Dermis blood vessel endothelial cell (primary cell): Measurements from ENCODE around the gene LAMB1. TPM values are rescaled to one million over a fixed set of nuclear protein-coding genes. Genes with fewer than 3 reads are reported as not detected.

Experiments used
- DNase-seq: peaks from one replicate; pipeline ENCODE4 v3.0.0; 2010
- total RNA-seq: library from RNA; depleted of rRNA; stranded (reverse); fragments of >200 nt; gene quantifications from 2 replicates; pipeline ENCODE4 v1.2.3, GENCODE V29; 2014

Gene LAMB1
- total RNA-seq, 1 donor from 2014 or later = 485 TPM

DNA sequence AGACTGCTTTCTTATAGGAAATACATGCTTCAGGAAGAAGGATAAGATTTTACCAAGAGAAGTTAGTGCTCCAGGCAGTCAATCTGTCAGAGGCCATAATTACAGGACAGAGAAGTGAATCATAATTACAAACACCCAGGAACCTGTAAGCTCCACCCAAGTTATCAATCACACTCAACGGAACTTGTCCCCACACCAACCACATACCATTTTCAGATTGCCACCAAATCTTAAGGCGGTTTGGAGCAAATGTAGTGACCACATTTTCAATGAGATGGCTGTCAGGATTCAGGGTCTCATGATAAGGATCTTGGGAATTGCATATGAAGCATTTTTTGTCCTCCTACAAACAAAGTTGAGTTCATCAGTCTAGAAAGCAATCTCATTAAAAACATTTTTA, 4.8 kb downstream of the LAMB1 start:
- DNase-seq = no peak

DNA sequence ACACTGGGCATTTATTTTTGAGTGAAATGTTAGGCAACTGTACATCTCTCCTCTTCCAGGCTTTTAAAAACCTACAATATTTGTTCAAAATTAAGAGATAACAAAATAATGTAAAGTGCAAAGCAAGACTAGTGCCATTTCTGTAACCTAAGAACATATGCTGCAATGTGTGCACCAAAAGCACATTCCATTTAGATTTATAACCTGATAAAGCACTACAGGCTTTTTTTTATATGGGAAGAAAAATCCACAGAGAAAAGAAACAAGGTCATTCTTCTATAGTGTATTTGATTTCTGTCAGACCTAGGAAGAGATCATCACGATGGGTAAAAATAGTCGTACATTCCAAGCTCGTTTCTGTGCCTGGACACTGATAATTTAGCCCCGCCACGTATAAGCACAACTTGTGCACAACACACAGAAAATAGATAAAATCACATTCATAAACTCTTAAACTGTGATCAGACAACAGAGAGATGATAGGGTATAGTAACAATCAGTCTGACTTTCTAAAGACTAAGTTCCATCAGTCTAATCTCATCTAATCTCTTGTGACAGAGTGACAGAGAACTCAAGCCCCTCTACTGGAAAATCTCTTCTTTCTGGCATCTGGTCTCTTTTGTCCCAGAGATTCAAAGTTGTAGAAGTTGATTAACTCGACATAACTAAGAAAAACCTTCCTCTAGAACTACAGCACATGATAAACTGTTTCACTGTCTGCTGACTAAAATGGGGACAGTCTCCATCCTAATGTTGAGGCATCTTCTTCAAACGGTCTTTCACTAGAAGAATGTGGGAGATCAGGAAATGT, 6.7 kb downstream of the LAMB1 start:
- DNase-seq = no peak

DNA sequence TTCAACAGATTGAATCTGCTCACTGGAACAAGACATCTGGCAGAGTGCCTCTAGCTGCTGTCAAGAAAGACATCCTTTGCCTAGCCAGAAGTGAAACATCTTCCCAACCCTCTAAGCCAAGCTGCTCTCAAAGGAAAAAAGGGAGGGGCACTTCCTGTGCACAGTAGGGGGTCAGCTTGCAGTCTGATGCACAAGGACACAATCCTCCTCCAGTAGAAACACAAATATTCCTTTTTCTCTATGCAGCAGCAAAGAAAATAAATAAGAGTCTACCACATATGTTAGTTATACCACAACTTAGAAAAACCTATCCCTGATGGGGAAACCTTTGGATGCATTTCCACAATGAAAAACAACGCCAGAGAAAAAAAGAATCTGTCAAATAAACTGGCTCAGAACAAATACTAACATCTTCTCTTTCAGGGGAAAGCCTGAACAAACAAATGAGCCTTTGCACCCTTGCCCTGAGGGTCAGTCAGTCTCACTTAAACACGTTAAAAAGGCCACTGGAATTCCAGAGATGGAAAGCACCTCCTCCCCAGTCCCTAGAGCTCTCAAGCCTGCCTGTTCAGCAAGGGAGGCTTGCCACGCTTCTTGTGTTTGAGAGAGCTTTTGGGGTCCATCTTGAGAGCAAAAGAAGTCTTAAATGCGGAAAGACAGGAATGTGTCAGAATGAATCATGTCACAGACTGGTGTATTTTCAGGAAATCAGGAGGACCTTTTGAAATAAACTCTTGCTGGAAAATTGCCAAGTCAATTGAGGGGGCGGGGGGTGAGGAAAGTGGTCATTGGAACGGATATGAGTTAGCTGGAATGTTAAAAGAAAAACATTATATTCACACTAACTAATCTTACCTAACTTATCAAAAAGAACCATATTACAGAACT, 7.5 kb downstream of the LAMB1 start:
- DNase-seq = peak; percentile 94

DNA sequence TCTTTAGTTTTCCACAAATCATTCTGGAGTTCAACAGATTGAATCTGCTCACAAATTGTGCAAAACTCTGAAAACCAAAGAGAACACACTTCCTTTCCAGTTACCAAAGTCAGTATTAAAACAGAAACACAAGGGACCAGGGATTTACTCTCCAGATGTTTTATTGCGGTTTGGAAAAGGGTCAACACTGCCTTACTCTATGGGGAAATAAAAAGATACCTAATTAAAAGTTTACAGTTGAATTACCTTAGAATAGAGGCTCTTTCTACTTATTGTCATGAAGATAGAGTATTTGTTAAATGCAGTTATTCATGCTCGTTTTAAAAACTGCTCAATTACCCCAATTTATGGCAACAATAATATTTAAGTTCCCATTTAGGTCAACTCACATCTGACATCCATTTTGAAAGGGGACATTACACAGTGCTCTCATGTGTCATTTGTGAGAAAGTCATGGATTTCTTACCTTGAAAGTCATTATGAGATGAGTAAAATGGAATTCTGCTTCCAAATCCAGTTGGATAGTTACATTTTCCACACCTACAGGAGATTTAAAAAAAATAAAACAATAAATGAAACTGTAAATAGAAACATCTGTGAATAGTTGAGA, 8.4 kb downstream of the LAMB1 start:
- no peak for DNase-seq

DNA sequence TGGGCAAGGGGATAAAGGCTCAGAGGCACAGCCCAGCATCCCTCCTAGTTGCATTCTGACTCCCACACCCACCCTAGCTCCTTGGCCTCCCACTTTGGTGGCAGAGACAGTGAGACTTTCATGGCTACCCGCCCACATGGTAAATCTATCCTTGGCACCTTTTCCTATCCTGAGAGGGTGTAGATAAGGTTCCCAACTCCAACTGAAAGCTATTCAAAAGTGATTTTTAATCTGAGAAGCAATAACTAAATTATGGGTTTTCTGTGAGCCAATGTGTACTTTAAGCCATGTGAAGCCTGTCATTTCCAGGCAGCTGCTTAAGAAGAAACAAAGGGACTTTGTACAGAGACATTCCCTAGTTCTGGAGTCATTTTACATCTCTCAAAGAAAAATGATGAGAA, 9.1 kb downstream of the LAMB1 start:
- no peak for DNase-seq

DNA sequence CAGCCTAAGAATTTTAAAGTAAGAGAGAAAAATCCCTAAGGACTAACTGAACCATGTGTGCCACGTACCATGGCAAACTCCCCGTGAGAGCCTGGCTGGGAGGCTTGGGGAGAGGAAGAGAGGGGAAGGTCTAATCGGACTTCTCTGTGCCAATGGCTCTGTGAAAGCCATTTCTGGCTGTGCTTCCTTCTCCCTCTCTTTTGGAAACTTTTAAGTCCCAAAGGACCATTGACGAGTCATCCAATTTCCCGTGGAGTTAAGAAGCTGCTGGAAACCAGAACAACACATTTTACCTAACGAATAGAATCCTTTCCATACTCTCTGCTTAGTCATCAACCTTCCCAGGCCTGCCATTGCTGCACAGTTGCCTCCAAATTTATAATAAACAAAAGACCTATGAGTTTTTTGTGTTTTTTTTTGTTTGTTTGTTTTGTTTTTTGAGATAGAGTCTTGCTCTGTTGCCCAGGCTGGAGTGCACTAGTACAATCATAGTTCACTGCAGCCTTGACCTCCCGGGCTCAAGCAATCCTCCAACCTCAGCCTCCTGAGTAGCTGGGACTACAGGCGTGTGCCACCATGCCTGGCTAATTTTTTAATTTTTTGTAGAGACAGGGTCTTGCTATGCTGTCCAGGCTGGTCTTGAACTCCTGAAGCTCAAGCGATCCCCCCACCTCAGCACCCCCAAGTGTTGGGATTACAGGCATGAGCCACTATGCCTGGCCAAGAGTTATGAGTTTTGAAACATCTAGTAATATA, 13.2 kb downstream of the LAMB1 start:
- DNase-seq = peak; percentile 67

DNA sequence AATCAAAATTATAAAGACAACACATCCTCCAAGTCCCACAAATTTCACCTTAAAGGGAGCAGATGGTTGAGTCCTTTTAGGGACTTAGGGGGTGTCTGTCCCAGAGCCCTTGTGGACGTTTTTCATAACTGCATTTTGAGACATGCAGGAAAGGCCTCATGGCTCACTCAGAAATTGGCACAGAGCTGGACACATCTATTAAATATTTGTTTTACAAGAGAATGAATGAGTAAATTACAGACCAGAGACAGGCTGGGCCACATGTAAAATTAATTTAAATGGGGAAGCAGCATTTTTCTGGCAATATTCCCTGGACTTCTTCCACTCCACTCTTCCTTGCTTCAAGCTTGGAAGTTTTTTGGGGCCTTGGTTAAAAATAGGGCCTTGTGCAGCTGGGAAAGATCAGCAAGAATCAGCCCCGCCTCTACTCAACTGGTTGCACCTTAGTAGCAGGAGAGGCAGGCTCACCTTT, 20.0 kb downstream of the LAMB1 start:
- DNase-seq = no peak

DNA sequence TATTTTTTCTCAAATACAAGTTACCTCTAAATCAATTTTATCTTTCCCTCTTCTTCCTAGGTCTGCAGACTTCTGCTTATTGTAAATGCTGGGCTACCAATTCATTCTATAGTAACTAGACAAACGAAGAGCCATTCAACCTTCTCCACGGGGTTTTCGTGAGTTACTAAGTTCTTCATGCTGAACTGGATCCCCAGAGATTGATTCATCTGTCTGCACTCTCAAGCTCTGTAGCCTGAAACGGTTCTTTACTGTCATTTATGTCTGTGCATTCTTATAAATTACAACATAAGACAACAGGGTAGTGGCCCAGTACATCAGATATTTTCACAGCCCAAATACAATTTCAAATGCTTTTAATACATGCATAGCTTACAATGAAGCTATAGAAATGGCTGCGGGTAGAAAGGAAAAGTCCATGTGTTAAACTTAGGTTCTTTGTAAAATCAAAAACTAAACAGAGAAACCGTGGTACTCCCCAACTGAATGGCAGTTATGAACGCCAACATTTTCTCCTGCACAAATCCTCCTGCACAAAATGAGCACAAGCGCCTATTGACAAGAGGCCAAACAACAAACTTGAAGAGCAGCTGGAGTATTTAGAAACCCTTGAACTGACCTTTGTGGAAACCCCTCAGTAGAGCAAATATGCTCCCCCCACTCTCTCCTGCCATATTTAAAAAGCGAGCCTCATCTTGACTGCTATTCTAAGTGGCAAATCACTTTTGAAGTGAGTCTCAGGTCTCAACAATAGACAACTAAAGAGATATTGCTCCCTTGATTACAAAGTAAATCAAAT, 20.7 kb downstream of the LAMB1 start:
- no peak for DNase-seq

DNA sequence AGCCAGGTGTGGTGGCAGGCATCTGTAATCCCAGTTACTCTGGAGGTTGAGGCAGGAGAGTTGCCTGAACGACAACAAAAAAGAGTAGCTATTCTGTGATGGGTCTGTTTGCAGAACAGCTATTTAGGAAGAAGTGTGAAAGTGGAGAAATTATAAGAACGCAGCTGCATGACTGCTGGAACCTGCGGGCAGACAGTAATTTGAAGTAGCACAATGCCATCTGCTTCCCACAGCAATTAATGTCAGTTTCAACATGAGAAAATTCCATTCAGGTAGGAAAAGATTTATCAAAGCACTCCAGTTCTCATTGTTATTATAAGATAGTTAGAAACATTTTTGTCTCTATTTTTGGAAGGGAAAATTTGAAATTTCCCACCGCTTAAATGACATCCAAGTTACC, 21.5 kb downstream of the LAMB1 start:
- DNase-seq = no peak

DNA sequence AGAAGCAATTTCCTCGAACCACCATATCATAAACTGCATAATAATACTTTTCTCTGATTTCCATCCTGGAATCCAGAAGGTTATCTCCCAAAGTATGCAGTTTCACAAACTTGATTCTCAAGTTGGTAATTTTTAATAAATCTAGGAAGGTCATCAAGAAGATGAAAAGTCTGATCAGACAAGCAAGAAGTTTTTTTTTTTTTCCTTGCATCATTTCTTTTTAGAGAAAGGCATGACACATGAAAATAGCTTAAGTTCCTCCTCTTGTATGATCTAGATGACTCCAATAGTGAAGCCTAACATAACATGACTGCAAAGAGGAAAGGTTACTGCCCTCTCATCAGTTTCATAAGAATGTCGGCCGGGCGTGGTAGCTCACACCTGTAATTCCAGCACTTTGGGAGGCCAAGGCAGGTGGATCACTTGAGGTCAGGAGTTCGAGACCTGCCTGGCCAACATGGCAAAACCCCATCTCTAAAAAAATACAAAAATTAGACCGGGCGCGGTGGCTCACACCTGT, 22.2 kb downstream of the LAMB1 start:
- DNase-seq = no peak

DNA sequence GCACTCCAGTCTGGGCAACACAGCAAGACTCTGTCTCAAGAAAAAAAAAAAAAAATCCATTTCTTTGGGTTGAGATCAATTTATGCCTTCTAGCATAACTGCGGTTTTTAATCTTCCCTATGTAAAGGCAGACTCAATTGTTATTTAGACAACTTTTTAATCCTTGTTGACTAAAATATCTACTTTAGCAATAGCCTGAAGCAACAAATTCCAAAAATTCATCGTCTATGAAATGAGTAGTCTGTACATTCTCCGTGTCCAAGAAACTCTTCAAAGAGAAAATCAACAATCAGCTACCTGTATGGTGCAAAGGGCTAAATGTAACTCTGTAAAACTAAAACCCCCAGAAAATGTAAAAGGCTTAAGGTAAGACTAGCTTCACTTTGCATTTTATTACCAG, 22.8 kb downstream of the LAMB1 start:
- no peak for DNase-seq

DNA sequence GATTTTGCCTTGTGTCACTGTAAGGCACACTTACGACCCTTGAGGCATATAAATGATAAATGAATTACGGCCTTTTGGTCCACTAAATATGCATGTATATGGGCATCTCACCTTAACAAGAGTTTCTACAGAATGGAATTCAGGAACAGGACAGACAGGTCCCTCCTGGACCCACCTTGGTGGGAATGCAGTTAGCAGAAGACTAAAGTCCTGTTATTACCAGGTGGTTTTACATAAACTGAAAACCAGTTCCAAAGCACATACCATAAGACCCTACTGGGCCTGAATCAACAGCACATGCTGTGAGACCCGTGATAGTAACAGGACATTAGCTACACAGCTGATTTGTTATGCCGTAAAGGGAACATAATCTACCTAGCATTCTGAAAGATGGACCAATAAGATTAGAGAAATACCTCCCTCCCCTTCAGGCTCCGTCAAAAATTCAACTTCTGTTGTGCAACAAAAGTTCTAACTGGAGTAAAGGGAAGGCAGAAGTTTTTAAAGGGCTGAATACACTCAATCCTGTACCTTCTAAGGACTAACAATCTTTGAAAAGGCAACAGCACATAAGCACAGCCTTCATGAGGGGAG, 24.0 kb downstream of the LAMB1 start:
- no peak for DNase-seq

DNA sequence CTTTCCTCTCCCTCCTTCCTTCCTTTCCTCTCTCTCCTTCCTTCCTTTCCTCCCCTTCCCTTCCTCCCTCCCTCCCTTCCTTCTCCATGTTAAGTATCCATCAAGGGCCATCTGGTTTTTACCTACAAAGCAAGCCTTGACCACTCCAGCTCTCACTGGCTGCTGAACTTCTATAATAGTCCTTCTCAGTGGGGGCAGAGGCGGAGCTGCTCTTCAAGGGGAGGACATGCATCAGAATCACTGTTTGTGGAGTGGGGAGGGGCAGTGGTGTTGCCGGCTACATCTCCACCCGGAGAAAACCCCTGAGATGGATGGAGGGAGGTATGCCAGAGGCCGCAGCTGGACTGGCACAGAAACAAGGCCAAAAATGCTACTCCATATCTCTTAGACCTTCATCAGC, 25.9 kb downstream of the LAMB1 start:
- no peak for DNase-seq

DNA sequence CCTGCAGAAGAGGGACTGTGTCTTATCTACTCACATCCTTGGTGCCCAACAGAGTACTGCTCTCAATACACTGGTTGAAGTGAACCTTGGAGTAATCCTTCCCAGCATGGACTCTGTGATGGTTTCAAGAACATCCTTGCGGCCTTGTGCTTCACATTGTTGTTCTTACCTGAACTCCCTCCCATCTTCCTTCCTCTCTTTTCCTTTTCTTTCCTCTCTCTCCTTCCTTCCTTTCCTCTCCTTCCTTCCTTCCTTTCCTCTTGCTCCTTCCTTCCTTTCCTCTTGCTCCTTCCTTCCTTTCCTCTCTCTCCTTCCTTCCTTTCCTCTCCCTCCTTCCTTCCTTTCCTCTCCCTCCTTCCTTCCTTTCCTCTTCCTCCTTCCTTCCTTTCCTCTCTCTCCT, 26.3 kb downstream of the LAMB1 start:
- DNase-seq = no peak

DNA sequence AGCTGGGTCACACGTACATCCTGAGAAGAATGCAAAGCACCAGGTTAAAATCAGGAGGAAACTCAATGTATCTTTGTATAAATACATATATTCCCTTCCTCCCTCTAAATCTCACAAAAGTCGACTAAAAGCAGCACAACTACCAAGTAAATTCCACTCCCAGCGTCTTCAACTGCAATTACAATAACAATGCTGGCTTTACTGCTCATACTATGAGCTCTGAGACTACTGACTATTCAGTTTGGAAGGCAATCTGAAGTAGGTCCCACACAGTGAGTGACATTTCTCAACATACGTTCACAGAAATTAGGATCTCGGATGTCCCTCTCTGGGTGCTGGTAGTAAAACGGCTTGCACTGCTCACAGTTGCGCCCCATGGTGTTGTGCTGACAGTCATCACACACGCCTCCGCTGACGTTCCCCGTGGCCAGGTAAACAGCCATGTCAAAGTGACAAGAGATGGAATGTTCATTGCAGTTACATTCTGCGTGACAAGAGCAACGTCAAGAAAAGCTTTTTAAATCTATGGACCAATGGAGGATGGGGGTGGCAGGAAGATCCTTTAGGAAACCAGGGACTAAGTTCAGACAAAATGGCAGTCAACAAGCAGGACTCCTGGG, 27.5 kb downstream of the LAMB1 start:
- no peak for DNase-seq

DNA sequence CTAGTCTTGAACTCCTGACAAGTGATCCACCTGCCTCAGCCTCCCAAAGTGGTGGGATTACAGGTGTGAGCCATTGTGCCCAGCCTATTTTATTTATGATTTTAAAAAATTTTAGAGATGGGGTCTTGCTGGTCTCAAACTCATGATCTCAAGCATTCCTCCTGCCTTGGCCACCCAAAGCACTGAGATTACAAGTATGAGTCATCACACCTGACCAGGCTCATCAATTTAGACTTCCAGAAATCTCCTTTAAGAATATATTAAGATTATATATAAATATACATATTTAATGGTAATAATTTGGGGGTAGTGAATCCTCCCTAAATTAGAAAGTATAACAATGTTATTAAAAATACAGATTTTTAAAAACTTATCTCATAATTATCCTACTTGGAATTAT, 29.1 kb downstream of the LAMB1 start:
- no peak for DNase-seq

DNA sequence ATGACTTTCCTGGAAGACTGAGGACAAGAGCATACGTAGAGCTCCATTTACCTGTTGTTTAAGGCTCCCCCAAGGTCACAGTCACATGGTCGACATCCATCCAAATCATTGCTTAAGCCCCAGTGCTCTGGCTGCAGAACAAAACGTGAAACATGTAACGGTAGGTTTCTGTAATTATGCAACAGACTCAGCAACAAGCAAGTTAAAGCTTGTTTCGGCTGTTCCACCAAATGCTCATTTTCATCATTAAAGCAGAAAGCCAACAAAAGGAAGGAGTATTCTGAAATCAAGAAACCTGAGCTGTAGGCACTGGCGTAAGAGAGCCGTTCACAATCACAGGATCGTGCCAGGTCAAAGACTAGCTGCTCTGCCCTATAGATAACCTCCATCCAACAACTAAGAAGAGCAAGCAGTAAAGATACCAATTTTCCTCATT, 30.0 kb downstream of the LAMB1 start:
- no peak for DNase-seq

DNA sequence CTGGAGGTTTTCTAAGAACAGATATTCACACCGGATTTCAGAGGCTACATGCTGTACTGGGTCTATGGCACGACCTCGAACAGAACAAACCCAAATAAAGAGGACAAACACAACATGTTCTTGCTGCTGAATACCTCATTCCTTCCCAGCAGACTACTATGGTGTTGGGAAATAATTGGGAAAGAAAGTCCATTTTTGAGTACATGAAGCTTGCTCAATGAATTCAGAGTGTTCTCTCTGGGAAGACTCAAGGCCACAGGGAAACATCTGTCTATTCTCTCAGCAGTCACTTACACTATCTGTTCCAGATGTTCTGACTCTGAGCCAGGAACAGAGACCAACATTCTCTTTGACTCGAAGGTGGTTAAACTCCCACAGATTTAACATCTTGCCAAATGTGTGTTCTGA, 30.9 kb downstream of the LAMB1 start:
- DNase-seq = no peak

DNA sequence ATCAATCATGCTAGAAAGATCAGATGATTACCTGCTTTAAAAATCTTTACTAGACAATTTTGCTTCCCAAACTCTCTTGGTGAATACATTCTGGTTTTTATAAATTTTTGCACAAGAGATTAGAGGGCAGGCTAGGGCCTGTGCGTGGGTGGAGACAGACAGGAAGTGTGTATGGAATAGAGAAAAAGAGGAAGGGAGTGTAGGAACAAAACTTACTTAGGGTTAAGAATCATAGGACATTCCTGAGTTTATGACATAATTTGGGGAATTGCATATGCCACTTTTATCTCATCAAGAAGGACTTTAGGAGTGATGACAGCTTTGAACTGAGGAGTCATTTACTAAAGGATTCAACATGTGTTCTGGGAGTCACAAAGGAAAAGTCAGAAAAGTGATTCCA, 31.3 kb downstream of the LAMB1 start:
- DNase-seq = no peak

DNA sequence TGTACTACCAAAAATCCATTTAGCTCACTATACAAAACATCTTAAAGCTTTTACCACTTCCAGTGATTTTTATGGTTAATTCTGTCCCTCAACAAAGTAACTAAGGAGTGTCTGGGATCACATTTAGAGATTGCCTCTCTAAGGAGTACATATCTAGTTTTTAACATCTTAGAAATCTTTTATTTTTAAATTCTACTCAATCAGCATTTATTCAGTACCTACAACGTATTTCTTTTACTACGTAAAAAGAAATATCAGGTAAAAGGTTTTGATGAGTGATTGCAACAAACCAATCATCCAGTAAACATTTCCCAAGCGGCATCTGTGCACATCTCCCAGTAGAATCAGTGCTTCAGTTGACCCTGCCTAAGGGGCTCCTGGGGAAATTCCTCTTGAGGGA, 31.9 kb downstream of the LAMB1 start:
- no peak for DNase-seq

DNA sequence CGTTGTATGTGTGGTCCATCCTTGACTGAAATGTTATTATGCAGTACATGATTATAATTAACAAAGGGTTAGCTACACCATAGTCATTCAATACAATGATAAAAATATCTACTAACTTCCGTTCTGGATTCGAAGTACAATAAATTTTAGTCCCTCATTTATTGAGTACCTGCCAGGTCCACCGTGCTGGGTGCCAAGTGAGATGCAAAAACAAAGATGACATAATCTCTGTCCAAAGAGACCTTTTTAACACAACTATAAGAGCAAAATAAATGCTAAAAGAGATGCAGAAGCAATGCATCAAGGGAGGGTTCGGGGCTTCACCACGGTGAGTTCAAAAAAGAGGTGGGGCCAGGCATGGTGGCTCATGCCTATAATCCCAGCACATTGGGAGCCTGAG, 33.1 kb downstream of the LAMB1 start:
- peak; percentile 54 for DNase-seq
